Natural killer cell (primary cell): Measurements from ENCODE around the gene OPN5. TPM values are rescaled to one million over a fixed set of nuclear protein-coding genes. Genes with fewer than 3 reads are reported as not detected.

Source experiments
- ATAC-seq, 3 donors: fragments of 150-1000 bp in 2 of 3; fragments of 200-7000 bp in 1 of 3; cut with Tn5 transposase; 1 replicate in 1 of 3; 2 replicates in 2 of 3; pipeline ENCODE4 v1.10.0; 2021; ENCODE audit warnings: mild to moderate bottlenecking in 2 of 3, moderate library complexity in 2 of 3
- DNase-seq, 2 donors: peaks; one replicate each; pipeline versions ENCODE4 v3.0.0 to v3.0.0-alpha.2; 2013 to 2021; ENCODE audit warnings: mixed read lengths in 1 of 2
- H3K27ac ChIP-seq: one replicate; pipeline ENCODE4 v1.5.1; 2013; ENCODE audit warnings: mild to moderate bottlenecking, low read length
- H3K27me3 ChIP-seq: one replicate; pipeline ENCODE4 v1.6.1; 2013; ENCODE audit warnings: low read length; ENCODE audit not compliant: control insufficient read depth, insufficient read depth
- H3K36me3 ChIP-seq: one replicate; pipeline ENCODE4 v1.6.1; 2013; ENCODE audit warnings: low read length; ENCODE audit not compliant: control insufficient read depth, insufficient read depth
- H3K4me1 ChIP-seq: one replicate; pipeline ENCODE4 v1.6.1; 2013; ENCODE audit warnings: low read length; ENCODE audit not compliant: control insufficient read depth, insufficient read depth
- H3K4me3 ChIP-seq: one replicate; pipeline ENCODE4 v1.5.1; 2013; ENCODE audit warnings: low read length
- H3K9me3 ChIP-seq: one replicate; pipeline ENCODE4 v1.6.1; 2013; ENCODE audit warnings: low read length; ENCODE audit not compliant: control insufficient read depth, insufficient read depth
- H3K27ac Mint-ChIP-seq, 2 donors: one replicate each; pipeline ENCODE4 v1.8.0; 2022; ENCODE audit warnings: mild to moderate bottlenecking in 2 of 2, mixed read lengths in 2 of 2, moderate library complexity in 1 of 2
- H3K27me3 Mint-ChIP-seq, 2 donors: one replicate each; pipeline ENCODE4 v1.8.0; 2022; ENCODE audit warnings: low read depth in 2 of 2, mixed read lengths in 2 of 2
- H3K36me3 Mint-ChIP-seq: one replicate; pipeline ENCODE4 v1.8.0; 2022; ENCODE audit warnings: mixed read lengths
- H3K4me1 Mint-ChIP-seq, 2 donors: one replicate each; pipeline ENCODE4 v1.8.0; 2022; ENCODE audit warnings: mixed read lengths in 2 of 2
- H3K4me3 Mint-ChIP-seq: one replicate; pipeline ENCODE4 v1.8.0; 2022; ENCODE audit warnings: mild to moderate bottlenecking, moderate library complexity, mixed read lengths
- H3K9me3 Mint-ChIP-seq, 2 donors: one replicate each; pipeline ENCODE4 v1.8.0; 2022; ENCODE audit warnings: mixed read lengths in 2 of 2
- WGBS: methylation state at CpG from one replicate; pipeline ENCODE4 v1.1.7; 2013; ENCODE audit warnings: missing lambda C conversion rate; ENCODE audit not compliant: insufficient coverage; 5-methylcytosine and 5-hydroxymethylcytosine counted together
- intact Hi-C: fragments of 100-400 bp; cut with micrococcal nuclease; formaldehyde crosslinking; loops from one replicate; pipeline ENCODE4 v1.14.2; 2022
- total RNA-seq, 4 donors: library from RNA; stranded (reverse); fragments of 120-200 nt in 1 of 4; gene quantifications; one replicate each; pipeline versions ENCODE4 v1.2.3 to v1.2.4, GENCODE V29; 2013 to 2022
- TF ChIP-seq, protein P1 (sequence below): fragments of 200-600 bp; IDR thresholded peaks from one replicate; pipeline ENCODE4 v1.8.0; 2022; ENCODE audit warnings: antibody characterized with exemption

The OPN5 gene
- total RNA-seq, 3 donors from 2014 or later (not counting 1 experiment from before 2014, with no cell fraction given), result not detected

DNA sequence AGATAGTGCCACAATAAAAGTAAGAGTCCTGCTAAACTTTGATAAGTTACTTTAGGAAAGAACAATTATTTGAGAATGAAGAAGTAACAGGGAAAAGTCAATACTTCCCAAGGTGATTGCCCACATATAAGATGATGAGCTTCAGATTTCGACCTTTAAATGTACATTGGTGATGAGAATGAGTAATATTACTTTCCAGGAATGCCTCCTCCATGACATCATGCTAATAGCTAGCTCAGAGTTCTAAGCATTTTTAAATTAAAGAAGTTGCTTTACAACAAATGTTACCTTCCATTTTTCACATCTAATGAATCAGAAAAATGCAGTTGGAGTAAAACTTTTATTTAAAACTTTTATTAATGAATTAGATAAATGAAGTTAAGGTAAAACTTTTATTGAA is 22.5 kb upstream of the OPN5 start:
- H3K27me3 Mint-ChIP-seq, result peaks cover 3 to 19% of the 10 kb centered on the region in 2 donors
- no peaks in the 10 kb centered on the region for H3K4me1 Mint-ChIP-seq
- TF ChIP-seq, protein P1, sequence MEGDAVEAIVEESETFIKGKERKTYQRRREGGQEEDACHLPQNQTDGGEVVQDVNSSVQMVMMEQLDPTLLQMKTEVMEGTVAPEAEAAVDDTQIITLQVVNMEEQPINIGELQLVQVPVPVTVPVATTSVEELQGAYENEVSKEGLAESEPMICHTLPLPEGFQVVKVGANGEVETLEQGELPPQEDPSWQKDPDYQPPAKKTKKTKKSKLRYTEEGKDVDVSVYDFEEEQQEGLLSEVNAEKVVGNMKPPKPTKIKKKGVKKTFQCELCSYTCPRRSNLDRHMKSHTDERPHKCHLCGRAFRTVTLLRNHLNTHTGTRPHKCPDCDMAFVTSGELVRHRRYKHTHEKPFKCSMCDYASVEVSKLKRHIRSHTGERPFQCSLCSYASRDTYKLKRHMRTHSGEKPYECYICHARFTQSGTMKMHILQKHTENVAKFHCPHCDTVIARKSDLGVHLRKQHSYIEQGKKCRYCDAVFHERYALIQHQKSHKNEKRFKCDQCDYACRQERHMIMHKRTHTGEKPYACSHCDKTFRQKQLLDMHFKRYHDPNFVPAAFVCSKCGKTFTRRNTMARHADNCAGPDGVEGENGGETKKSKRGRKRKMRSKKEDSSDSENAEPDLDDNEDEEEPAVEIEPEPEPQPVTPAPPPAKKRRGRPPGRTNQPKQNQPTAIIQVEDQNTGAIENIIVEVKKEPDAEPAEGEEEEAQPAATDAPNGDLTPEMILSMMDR, result no peak
- Histone ChIP-seq H3K9me3 (no peaks in the 10 kb centered on the region), H3K4me1 (no peaks in the 10 kb centered on the region), H3K4me3 (no peak overlapping the region), H3K36me3 (no peaks in the 10 kb centered on the region), H3K27me3 (peaks cover 2% of the 10 kb centered on the region), H3K27ac (no peak overlapping the region)
- 67% methylated on average over 1 of the region's 1 CpG for WGBS
- intact Hi-C loops, result no loop called here
- no peak overlapping the region for H3K27ac Mint-ChIP-seq
- ATAC-seq (no peak), DNase-seq (no peak)
- H3K36me3 Mint-ChIP-seq, result no peaks in the 10 kb centered on the region
- no peaks in the 10 kb centered on the region for H3K9me3 Mint-ChIP-seq
- no peak overlapping the region for H3K4me3 Mint-ChIP-seq

DNA sequence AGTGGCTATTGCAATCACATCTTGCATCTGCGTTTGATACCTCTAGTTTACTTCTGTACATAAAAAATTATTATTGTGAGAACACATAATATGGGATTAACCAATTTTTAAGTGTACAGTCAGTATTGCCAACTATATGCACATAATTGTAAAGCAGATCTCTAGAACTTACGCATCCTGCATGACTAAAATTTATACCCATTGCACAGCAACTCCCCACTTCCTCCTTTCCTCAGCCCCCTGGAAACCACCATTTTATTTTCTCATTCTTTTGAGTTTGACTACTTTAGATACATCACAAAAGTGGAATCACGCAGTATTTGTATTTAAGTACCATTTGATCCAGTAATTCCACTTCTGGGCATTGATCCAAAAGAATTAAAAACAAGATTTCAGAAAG is 19.3 kb upstream of the OPN5 start:
- H3K36me3 Mint-ChIP-seq, result no peaks in the 10 kb centered on the region

DNA sequence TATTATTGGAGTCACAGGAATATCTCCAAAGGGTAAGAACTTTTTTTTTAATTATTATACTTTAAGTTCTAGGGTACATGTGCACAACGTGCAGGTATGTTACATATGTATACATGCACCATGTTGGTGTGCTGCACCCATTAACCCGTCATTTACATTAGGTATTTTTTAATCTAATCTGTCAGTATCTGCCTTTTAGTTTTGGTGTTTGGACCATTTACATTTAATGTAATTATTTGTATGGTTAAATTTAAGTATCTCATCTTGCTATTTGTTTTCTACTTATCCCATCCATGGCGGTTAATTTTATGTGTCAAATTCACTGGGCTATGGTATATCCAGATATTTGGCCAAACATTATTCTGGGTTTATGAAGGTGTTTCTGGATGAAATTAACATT is 15.4 kb upstream of the OPN5 start:
- Histone ChIP-seq H3K27me3 (peaks cover 2% of the 10 kb centered on the region), H3K36me3 (no peaks in the 10 kb centered on the region), H3K27ac (no peak overlapping the region), H3K9me3 (no peaks in the 10 kb centered on the region), H3K4me3 (no peak overlapping the region), H3K4me1 (no peaks in the 10 kb centered on the region)
- Mint-ChIP-seq H3K36me3 (no peaks in the 10 kb centered on the region), H3K9me3 (no peaks in the 10 kb centered on the region), H3K27me3 (peaks cover 5 to 20% of the 10 kb centered on the region in 2 donors), H3K4me1 (no peaks in the 10 kb centered on the region), H3K4me3 (no peak overlapping the region), H3K27ac (no peak overlapping the region)
- no peak for DNase-seq
- no CpG with 5 or more reads among the region's 3 CpGs for WGBS
- TF ChIP-seq, protein P1, result no peak
- ATAC-seq, result no peak
- intact Hi-C loops, result no loop called here

More for the DNA sequence above, 19.3 kb upstream of the OPN5 start:
- no peaks in the 10 kb centered on the region for H3K4me1 Mint-ChIP-seq
- H3K27ac Mint-ChIP-seq, result no peak overlapping the region
- Histone ChIP-seq H3K9me3 (no peaks in the 10 kb centered on the region), H3K36me3 (no peaks in the 10 kb centered on the region), H3K4me1 (no peaks in the 10 kb centered on the region), H3K27me3 (peaks cover 2% of the 10 kb centered on the region), H3K27ac (no peak overlapping the region), H3K4me3 (no peak overlapping the region)
- TF ChIP-seq, protein P1, result no peak
- H3K9me3 Mint-ChIP-seq, result no peaks in the 10 kb centered on the region
- no peak for ATAC-seq
- no peak overlapping the region for H3K4me3 Mint-ChIP-seq
- intact Hi-C loops, result no loop called here
- H3K27me3 Mint-ChIP-seq, result peaks cover 0 to 14% of the 10 kb centered on the region in 2 donors
- DNase-seq, result no peak
- 83% methylated on average over 2 of the region's 3 CpGs for WGBS

DNA sequence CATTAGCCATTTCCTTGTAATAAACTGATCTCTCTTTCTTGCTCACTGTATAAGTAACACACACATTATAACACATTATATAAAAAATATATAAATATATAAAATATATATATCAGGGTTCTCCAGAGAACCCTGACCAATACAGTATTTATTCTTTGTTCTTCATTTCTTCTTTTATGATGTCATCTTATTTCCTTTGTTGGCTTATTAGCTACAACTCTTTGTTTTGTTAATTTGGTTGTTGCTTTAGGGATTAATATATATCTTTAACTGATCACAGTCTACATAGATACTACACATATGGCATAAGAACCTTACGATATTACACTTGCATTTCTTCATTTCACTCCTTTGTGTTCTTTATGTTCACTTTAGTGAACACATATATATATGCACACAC is 14.7 kb upstream of the OPN5 start:
- H3K4me1 Mint-ChIP-seq, result no peaks in the 10 kb centered on the region
- Histone ChIP-seq H3K4me3 (no peak overlapping the region), H3K27ac (no peak overlapping the region), H3K4me1 (no peaks in the 10 kb centered on the region), H3K36me3 (no peaks in the 10 kb centered on the region), H3K27me3 (peaks cover 2% of the 10 kb centered on the region), H3K9me3 (no peaks in the 10 kb centered on the region)
- no peaks in the 10 kb centered on the region for H3K36me3 Mint-ChIP-seq
- H3K9me3 Mint-ChIP-seq, result no peaks in the 10 kb centered on the region
- ATAC-seq, result no peak
- no peak overlapping the region for H3K4me3 Mint-ChIP-seq
- H3K27ac Mint-ChIP-seq, result no peak overlapping the region
- DNase-seq, result no peak
- intact Hi-C loops, result no loop called here
- TF ChIP-seq, protein P1, result no peak
- 33% methylated on average over 1 of the region's 1 CpG for WGBS
- H3K27me3 Mint-ChIP-seq, result peaks cover 5 to 20% of the 10 kb centered on the region in 2 donors
